Stimulated activated CD8-positive, alpha-beta memory T cell treated with anti-CD3 and anti-CD28 coated beads, Interleukin-15, amount 100 ng/mL, for 24 hours (primary cell): ENCODE data around the gene KRR1.
"Not testable (repeated sequence)": the region's sequence is repeated elsewhere in the genome, so short reads cannot be mapped to it uniquely, and the experiment has no call there.

Experiments used
- DNase-seq: peaks from one replicate; pipeline ENCODE4 v3.0.0-alpha.2; 2020; ENCODE audit warnings: low read depth

KRR1 gene

DNA sequence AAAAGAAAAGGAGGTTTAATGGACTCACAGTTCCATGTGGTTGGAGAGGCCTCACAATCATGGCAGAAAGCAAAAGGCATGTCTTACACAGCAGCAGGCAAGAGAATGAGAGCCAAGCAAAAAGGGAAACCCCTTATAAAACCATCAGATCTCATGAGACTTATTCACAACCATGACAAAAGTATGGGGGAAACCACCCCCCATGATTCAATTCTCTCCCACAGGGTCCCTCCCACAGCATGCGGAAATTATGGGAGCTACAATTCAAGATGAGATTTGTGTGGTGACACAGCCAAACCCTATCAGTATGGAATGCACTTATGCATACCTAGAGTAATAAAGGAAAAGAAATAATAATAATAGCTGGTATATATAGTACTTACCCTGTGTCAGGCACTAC lies 35.3 kb downstream of the KRR1 start:
- DNase-seq, result no peak

DNA sequence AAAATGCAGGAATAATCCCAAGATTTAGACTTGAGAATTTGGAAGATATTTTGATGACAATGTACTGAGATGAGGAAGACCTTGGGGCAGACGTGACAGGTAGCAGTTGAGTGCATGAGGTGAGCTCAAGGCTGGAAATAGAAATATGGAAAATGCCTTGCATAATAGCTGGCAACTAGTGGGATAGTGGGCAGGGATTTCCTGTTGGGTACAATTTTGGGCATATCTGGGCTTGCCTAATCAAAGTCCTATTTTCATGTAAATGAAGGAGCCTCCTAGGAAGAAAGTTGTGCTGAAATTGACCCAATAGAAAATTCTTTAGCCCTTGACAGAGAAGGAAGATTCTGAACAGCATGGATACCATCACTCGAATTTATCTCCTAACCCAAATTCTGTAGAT lies 37.3 kb downstream of the KRR1 start:
- DNase-seq, result no peak

DNA sequence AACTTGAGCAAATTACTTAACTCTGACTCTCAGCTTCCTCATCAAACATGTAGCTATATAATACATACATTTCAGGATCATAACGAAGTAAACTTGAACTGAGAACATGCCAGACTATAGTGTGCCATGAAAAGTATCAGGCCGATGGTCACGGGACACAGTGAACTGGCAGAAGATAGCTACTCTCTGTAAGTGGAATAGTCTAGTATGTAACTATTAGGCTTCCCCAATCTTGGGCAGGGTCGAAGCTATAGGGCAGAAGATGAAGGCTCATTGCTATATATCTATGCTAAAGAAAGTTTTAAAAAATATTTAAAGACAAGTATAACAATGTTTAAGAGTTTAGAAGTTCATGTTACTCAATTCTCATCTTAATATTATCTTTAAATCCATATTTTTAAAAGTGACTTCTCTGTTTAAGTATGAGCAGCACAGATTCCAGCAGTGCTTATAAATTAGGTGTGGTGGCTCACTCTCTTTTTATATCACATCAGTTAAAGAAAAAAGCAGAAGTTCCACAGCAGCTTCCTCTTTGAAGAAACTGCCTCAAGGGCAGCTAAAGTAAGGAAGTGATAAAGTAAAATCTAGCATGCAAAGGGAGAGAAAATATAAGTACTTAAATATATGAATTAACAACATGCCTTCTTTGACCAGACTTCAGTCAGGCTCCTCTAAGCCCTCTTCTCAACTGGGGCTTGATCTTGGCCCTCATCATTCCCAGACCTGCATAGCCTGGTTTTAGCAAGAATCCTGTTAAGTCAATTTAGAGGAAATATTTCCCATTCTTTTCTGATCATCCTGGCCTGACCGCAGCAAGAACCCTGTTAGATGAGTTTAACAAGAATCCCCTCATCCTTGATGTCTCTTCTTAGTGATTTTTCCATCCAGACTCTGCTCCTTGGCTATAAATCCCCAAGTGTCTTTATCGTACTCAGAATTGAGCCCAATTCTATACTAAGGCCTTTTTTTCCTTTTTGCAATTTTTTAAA lies 39.2 kb downstream of the KRR1 start:
- DNase-seq, result no peak

DNA sequence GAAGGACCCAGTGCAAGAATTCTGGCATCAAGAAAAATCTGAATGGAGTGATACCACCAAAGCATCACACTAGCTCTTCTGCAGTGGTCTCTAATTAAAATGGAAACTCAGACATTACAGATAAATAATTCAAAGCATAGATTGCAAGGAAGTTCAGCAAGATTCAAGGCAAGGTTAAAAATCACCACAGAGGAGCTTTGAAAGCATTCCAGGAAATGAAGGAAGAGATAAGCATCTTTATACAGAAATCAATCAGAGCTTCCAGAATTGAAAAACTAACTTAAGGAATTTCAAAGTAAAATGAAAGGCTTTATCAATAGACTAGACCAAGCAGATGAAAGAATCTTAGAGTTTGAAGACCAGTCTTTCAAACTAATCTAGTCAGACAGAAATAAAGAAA lies 51.2 kb downstream of the KRR1 start:
- no peak for DNase-seq

DNA sequence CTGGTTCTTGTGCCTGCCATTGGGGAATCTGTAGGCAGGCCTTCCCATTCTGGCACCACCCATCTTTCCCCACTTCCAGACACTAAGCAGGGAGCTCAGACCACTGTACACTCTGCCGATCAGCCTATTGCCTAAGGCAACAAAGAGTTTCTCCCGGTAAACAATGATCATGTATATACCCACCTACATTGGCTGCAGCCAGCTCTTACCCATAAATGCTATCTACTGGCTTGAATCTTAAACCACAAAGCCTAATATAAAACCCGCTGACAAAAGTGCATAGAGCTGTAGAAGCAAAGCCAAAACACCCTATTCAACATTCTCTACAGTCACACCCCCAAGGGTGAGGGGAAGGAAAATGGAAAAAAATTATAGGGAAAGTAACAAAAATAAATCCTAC lies 51.7 kb downstream of the KRR1 start:
- no peak for DNase-seq

DNA sequence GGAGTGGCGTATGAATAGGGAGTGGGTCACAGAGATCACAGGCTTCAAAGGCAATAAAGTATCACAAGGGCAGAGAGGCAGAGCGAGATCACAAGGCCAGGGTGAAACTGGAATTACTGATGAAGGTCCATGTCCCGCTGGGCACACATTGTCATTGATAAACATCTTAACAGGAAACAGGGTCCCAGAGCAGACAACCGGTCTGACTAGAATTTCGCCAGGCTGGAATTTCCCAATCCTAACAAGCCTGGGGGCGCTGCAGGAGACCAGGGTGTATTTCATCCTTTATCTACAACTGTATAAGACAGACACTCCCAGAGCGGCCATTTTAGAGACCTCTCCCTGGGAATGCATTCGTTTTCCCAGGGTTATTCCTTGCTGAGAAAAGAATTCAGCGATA lies 53.5 kb downstream of the KRR1 start:
- DNase-seq, result not testable (repeated sequence)

DNA sequence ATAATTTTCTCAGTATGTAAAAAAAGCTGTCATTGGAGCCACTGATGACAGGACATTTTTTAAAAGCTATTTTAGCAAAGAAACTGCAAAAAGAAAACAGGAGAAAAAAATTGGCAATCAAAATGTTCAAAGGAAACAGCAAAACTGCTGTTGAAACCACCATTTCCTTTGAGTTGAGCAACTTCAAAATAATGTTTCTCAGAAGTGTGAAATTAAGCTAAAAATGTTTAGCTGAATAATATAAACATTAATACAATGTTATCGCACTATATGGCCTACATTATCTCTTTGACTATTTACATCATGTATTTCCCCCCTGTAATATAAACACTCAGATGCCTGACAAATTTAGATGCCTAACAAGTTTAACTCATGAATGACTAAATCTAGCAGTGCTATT lies 54.2 kb downstream of the KRR1 start:
- no peak for DNase-seq

DNA sequence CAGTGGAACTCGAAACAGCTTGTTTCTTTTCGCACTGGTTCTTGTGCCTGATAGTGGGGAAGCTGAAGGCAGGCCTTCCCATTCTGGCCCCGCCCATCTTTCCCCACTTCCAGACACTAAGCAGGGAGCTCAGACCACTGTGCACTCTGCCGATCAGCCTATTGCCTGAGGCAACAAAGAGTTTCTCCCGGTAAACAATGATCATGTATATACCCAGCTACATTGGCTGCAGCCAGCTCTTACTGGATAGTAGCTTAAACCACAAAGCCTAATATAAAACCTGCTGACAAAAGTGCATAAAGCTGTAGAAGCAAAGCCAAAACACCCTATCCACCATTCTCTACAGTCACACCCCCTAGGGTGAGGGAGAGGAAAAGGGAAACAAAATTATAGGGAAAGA lies 55.6 kb downstream of the KRR1 start:
- no peak for DNase-seq

- no peak for DNase-seq
These were observed 58.6 kb downstream of the KRR1 start for GRCh38 chr12:75452675-75453330.

GRCh38 chr12:75447691-75448393 lies 63.6 kb downstream of the KRR1 start:
- DNase-seq, result no peak

DNA sequence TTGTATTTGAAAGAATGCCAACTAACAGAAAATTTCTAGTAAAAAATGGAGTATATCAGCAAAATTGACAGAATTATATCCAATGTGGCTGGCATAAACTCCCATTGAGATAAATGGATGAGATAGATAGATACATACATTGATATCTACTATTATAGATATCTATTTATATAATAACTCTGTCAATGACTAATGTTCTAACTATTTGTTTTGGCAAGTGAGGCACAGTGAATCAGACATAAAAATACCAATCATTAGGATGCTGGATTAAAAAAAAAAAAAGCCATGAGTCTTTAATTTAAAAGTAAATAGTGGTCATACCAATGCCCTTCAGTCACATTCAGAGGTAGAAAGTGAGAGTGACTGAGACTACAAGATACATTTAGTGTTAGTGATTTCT lies 64.6 kb downstream of the KRR1 start:
- no peak for DNase-seq

- DNase-seq, result not testable (repeated sequence)
These were observed 66.3 kb downstream of the KRR1 start for GRCh38 chr12:75445137-75445507.

DNA sequence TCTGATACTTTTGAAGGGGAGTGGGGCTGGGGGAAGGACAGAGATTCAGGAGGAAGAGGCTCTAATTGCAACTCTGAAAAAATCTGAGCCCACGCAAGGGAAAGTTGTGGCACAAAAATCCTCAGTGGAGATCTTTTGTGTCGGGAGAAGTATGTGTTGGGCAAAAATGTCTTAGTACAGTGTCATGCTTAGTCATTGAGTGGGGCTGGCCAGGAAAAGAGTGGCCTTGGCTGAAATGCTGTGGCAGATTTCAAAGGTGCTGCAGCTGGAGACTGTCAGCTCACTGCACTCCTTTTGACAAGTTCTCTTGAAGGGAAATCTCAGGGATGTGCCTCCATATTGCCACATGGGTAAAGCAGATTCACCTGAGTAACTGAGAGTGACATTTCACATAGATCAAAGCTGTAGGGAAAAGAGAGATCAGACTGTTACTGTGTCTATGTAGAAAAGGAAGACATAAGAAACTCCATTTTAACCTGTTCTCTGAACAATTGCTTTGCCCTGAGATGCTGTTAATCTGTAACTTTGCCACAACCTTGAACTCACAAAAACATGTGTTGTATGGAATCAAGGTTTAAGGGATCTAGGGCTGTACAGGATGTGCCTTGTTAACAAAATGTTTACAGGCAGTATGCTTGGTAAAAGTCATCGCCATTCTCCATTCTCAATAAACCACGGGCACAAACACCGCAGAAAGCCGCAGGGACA lies 66.8 kb downstream of the KRR1 start:
- no peak for DNase-seq

DNA sequence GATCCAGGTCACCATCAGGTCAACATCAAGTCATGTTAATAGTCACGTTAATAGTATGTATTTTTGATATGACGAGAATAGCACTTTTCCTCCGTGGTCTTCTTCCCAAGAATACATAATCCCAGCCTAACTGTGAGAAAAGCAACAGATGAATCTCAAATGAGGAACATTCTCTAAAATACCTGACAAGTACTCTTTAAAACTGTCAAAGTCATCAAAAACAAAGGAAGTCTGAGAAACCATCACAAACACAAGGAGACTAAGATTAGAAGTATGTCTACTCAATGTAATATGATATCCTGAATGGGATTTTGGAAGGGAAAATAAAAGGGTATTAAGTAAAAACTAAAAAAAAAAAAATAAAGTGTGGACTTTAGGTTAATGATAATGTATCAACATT lies 67.7 kb downstream of the KRR1 start:
- no peak for DNase-seq

DNA sequence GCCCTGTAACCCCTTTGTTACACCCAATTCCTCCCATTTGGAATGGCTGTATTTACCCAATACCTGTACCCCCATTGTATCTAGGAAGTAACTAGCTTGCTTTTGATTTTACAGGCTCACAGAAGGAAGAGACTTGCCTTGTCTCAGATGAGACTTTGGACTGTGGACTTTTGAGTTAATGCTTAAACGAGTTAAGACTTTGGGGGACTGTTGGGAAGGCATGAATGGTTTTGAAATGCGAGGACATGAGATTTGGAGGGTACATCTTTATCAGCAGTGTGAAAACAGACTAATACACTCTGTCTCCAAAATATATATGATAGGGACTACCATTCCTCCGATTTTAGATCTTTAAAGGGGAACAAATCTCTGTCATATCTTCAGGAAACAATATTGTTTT lies 69.0 kb downstream of the KRR1 start:
- DNase-seq, result not testable (repeated sequence)

DNA sequence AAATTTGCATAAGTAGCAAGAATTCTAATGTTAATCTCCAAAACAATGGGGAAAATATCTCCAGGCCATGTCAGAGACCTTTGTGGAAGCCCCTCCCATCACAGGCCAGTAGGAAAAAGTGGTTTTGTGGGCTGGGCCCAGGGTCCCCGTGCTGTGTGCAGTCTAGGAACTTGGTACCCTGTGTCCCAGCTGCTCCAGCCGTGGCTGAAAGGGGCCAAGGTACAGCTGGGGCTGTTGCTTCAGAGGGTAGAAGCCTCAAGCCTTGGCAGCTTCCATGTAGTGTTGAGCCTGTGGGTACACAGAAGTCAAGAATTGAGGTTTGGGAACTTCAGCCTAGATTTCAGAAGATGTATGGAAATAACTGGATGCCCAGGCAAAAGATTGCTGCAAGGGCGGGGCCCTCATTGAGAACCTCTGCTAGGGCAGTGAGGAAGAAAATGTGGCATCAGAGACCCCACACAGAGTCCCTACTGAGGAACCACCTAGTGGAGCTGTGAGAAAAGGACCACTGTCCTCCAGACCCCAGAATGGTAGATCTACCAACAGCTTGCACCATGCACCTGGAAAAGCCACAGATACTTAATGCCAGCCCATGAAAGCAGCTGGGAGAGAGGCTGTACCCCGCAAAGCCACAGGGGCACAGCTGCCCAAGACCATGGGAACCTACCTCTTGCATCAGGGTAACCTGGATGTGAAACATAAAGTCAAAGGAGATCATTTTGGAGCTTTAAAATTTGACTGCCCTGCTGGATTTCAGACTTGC lies 69.5 kb downstream of the KRR1 start:
- DNase-seq, result not testable (repeated sequence)
